Measurements from ENCODE around the gene ZNF486. TPM values are rescaled to one million over a fixed set of nuclear protein-coding genes. Genes with fewer than 3 reads are reported as not detected.
"Not testable (repeated sequence)": the region's sequence is repeated elsewhere in the genome, so short reads cannot be mapped to it uniquely, and the experiment has no call there.

The ZNF486 gene
- total and polyA plus RNA-seq, 8 donors, result 6.4 to 32.9 (median 24.9) TPM

GRCh38 chr19:20247016-20247683 is 80.1 kb downstream of the ZNF486 start:
- DNase-seq, result peak in 2 of 4 donors; percentile 51 to 75
- H3K4me3 ChIP-seq, result no peak overlapping the region
- peak; percentile 87 for ATAC-seq
- H3K9me3 ChIP-seq, result peaks cover 0 to 4% of the 10 kb centered on the region in 2 donors
- intact Hi-C loops (cut with DNase I), result no loop called here
- TF ChIP-seq CTCF (IDR thresholded peaks at IDR 0.05), result peak in 1 of 2 donors; percentile 52
- H3K36me3 ChIP-seq, result no peaks in the 10 kb centered on the region
- no peaks in the 10 kb centered on the region for H3K4me1 ChIP-seq
- H3K27me3 ChIP-seq, result no peaks in the 10 kb centered on the region
- H3K27ac ChIP-seq, result no peak overlapping the region

GRCh38 chr19:20248258-20248657 is 81.2 kb downstream of the ZNF486 start:
- DNase-seq; H3K27me3 ChIP-seq; H3K4me1 ChIP-seq; H3K9me3 ChIP-seq; H3K27ac ChIP-seq; H3K4me3 ChIP-seq; H3K36me3 ChIP-seq; intact Hi-C loops (cut with DNase I): not testable (repeated sequence)
- ATAC-seq, result peak; percentile 82

Other genes starting within 250 kb of the ZNF486 start
- gene ZNF682, start 127.7 kb upstream of the ZNF486 start, total RNA-seq, result 10 to 100 TPM in 1 of 2 donors, 1 to 10 TPM in 1; 6.2 to 11.7 TPM
- 10 to 100 TPM; 19.9 to 29.9 (median 24.4) TPM for gene ZNF682, start 127.7 kb upstream of the ZNF486 start, polyA plus RNA-seq (ENCODE audit: insufficient read length in 6 of 6)
- 10 to 100 TPM in 1 of 2 donors, 1 to 10 TPM in 1; 4.3 to 11.8 TPM for gene ZNF90, start 89.2 kb upstream of the ZNF486 start, total RNA-seq
- gene ZNF90, start 89.2 kb upstream of the ZNF486 start, polyA plus RNA-seq (ENCODE audit: insufficient read length in 6 of 6), result 10 to 100 TPM; 23.1 to 37.3 (median 35.8) TPM

Measured in left lung (tissue), 10 donors.